Lung (tissue), 12 donors: ENCODE measurements around the gene FYN. TPM values are rescaled to one million over a fixed set of nuclear protein-coding genes. Genes with fewer than 3 reads are reported as not detected.
A peak's percentile ranks its signal among the peaks of the same experiment; 100 is the strongest.

Source experiments
- ATAC-seq: fragments of 200-7000 bp; cut with Tn5 transposase; one replicate; pipeline ENCODE4 v1.9.1; 2020; ENCODE audit warnings: moderate number of reproducible peaks; ENCODE audit not compliant: insufficient read depth, low FRiP score
- DNase-seq, 3 donors: peaks; one replicate each; pipeline ENCODE4 v3.0.0-alpha.2; 2013 to 2017
- H3K27ac ChIP-seq, 2 donors: one replicate each; pipeline ENCODE4 v1.5.1; 2013; ENCODE audit warnings: mild to moderate bottlenecking in 2 of 2, moderate library complexity in 2 of 2, control low read depth in 1 of 2, inconsistent platforms in 1 of 2, low read depth in 1 of 2, low read length in 1 of 2
- H3K27me3 ChIP-seq, 3 donors: one replicate each; pipeline ENCODE4 v1.5.1; 2013; ENCODE audit warnings: low read length in 2 of 3; ENCODE audit not compliant: control insufficient read depth in 3 of 3, insufficient read depth in 3 of 3
- H3K36me3 ChIP-seq, 4 donors: one replicate each; pipeline ENCODE4 v1.5.1; 2013; ENCODE audit warnings: low read length in 4 of 4, mild to moderate bottlenecking in 1 of 4, moderate library complexity in 1 of 4; ENCODE audit not compliant: control insufficient read depth in 4 of 4, insufficient read depth in 4 of 4
- H3K4me1 ChIP-seq, 5 donors: one replicate each; pipeline ENCODE4 v1.5.1; 2013; ENCODE audit warnings: low read length in 5 of 5, mild to moderate bottlenecking in 2 of 5, moderate library complexity in 1 of 5; ENCODE audit not compliant: control insufficient read depth in 5 of 5, insufficient read depth in 5 of 5
- H3K4me3 ChIP-seq: one replicate; pipeline ENCODE4 v1.5.1; 2013; ENCODE audit warnings: mild to moderate bottlenecking, control low read depth, moderate library complexity
- H3K9ac ChIP-seq, 2 donors: one replicate each; pipeline ENCODE4 v1.5.1; 2013; ENCODE audit warnings: low read length in 2 of 2, control low read depth in 1 of 2; ENCODE audit not compliant: insufficient read depth in 1 of 2
- H3K9me3 ChIP-seq, 4 donors: one replicate each; pipeline ENCODE4 v1.5.1; 2013; ENCODE audit warnings: low read length in 3 of 4, mild to moderate bottlenecking in 1 of 4, moderate library complexity in 1 of 4; ENCODE audit not compliant: control insufficient read depth in 4 of 4, insufficient read depth in 3 of 4
- WGBS, 2 donors: extraction: QIAGEN DNeasy Blood & Tissue Kit; methylation state at CpG; one replicate each; pipeline ENCODE4 v1.1.7; 2013; 5-methylcytosine and 5-hydroxymethylcytosine counted together
- polyA plus RNA-seq, 2 donors: library from polyadenylated mRNA; stranded (reverse); fragments of 200-250 nt; gene quantifications; one replicate each; pipeline ENCODE4 v1.2.1, GENCODE V29; 2013
- total RNA-seq, 2 donors: library from RNA; depleted of rRNA in 1 of 2; stranded (reverse); fragments of >200 nt in 1 of 2; gene quantifications; one replicate each; pipeline ENCODE4 v1.2.1, GENCODE V29; 2014 to 2021
- TF ChIP-seq, protein P1 (sequence below): IDR thresholded peaks from 2 replicates; pipeline ENCODE4 v1.5.1; 2012; ENCODE audit warnings: mild to moderate bottlenecking; ENCODE audit errors: control extremely low read depth, extremely low read depth
- donor health status: control.
- donor health status: control.
- donor health status: Bipolar disorder and iron deficiency.
- donor health status: healthy.
- donor health status: DM: yes; HTN: yes; CAD: no.

Gene FYN
- total and polyA plus RNA-seq, 4 donors = 27.3 to 157 (median 71.0) TPM

- ATAC-seq (peak; percentile 5), DNase-seq (peak in 2 of 3 donors; percentile 80 to 81)
- WGBS, 2 donors = 1% methylated on average over 26 to 83 of the region's 83 CpGs
- H3K4me1 ChIP-seq = peaks cover 2 to 26% (median 7%) of the 10 kb centered on the region in 5 donors
- TF ChIP-seq, protein P1, sequence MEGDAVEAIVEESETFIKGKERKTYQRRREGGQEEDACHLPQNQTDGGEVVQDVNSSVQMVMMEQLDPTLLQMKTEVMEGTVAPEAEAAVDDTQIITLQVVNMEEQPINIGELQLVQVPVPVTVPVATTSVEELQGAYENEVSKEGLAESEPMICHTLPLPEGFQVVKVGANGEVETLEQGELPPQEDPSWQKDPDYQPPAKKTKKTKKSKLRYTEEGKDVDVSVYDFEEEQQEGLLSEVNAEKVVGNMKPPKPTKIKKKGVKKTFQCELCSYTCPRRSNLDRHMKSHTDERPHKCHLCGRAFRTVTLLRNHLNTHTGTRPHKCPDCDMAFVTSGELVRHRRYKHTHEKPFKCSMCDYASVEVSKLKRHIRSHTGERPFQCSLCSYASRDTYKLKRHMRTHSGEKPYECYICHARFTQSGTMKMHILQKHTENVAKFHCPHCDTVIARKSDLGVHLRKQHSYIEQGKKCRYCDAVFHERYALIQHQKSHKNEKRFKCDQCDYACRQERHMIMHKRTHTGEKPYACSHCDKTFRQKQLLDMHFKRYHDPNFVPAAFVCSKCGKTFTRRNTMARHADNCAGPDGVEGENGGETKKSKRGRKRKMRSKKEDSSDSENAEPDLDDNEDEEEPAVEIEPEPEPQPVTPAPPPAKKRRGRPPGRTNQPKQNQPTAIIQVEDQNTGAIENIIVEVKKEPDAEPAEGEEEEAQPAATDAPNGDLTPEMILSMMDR = no peak
- H3K27me3 ChIP-seq = no peaks in the 10 kb centered on the region
- no peaks in the 10 kb centered on the region for H3K9me3 ChIP-seq
- peak overlapping the region; percentile 86 to 89 for H3K27ac ChIP-seq
- H3K4me3 ChIP-seq = peak overlapping the region; percentile 86
- H3K9ac ChIP-seq = peak overlapping the region; percentile 63 to 88
- H3K36me3 ChIP-seq = no peaks in the 10 kb centered on the region
Observed at GRCh38 chr6:111872401-111873177, 663 bp downstream of the FYN start.

DNA sequence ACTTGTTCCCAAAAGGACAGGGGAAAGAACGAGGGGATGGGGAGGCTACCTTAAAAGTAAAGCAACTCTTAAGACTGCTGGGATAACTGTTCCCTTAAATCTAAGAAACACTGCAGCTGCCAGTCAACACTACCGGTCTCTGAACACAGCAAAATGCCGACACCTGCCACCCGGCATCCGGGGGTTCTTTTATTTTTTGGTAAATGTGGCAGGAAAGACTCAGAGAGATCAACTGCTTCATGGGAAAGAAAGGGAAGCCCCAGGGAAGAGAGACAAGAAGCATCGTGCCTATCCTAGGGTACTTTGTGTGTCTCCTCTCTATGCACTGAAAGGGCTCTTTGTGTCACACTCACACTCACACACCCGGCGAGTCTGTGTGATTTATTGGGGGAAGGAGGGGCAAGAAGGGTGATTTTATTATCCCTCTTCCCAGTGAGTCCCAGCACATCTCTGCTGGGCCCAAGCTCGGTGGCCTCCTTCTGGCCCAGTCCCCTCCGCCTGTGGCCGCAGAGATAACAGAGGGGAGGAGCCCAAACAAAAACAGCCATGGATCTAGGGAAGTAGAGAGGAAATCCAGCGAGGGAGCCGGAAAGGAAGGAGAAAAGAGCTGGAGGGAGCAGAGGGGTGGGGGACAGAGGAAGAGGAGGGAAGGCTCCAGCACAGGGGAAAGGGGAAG, 1.4 kb downstream of the FYN start:
- Histone ChIP-seq H3K27ac (peak overlapping the region; percentile 55 to 86), H3K4me1 (peaks cover 2 to 26% (median 7%) of the 10 kb centered on the region in 5 donors), H3K27me3 (no peaks in the 10 kb centered on the region), H3K9me3 (no peaks in the 10 kb centered on the region), H3K9ac (peak overlapping the region; percentile 63 to 88), H3K4me3 (peak overlapping the region; percentile 86), H3K36me3 (no peaks in the 10 kb centered on the region)
- ATAC-seq (no peak), DNase-seq (peak in 2 of 3 donors; percentile 63 to 81)
- WGBS, 2 donors = 5 to 10% methylated on average over 13 of the region's 13 CpGs
- TF ChIP-seq, protein P1 = no peak

DNA sequence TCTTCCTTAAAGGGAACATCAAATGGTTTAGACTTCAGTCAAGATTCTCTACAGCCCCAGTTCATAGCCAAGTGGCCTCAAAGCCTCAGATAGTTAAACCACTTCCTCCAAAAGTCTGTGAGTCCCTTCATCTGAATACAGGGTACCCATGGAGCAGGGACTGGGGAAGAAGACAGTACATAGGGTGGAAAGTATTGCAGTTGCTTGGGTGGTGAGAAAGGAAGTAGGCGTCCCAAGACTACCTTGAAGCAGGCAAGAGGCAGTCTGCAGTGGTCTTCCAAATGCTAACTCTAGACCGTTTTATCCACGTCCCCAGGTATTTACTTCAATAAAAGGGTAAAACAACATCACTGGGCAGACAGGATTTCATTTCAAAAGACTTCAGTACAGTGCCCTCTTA, 2.0 kb downstream of the FYN start:
- Histone ChIP-seq H3K4me1 (peaks cover 2 to 26% (median 7%) of the 10 kb centered on the region in 5 donors), H3K36me3 (no peaks in the 10 kb centered on the region), H3K27me3 (no peaks in the 10 kb centered on the region), H3K27ac (peak overlapping the region in 1 of 2 donors; percentile 86), H3K9ac (peak overlapping the region in 1 of 2 donors; percentile 88), H3K4me3 (peak overlapping the region; percentile 86), H3K9me3 (no peaks in the 10 kb centered on the region)
- 19 to 30% methylated on average over 3 of the region's 3 CpGs for WGBS, 2 donors
- TF ChIP-seq, protein P1 = no peak
- DNase-seq (peak; percentile 16 to 41 (median 30)), ATAC-seq (no peak)
